GM12874 (cell line): ENCODE data around the gene TXNL4A.

Experiments
- CTCF ChIP-seq: IDR thresholded peaks from 2 replicates; pipeline ENCODE4 v1.5.1; 2011; ENCODE audit warnings: low read depth, mild to moderate bottlenecking, control low read depth, low read length, moderate library complexity; ENCODE audit not compliant: insufficient read depth

TXNL4A gene

GRCh38 chr18:79932907-79933306, 55.5 kb downstream of the TXNL4A start:
- no peak for TF ChIP-seq CTCF

GRCh38 chr18:79931475-79931874, 56.9 kb downstream of the TXNL4A start:
- no peak for TF ChIP-seq CTCF

GRCh38 chr18:79930020-79930642, 58.2 kb downstream of the TXNL4A start:
- no peak for TF ChIP-seq CTCF

GRCh38 chr18:79928563-79928960, 59.8 kb downstream of the TXNL4A start:
- no peak for TF ChIP-seq CTCF

GRCh38 chr18:79927607-79928562, 60.5 kb downstream of the TXNL4A start:
- no peak for TF ChIP-seq CTCF

GRCh38 chr18:79926715-79927606, 61.4 kb downstream of the TXNL4A start:
- TF ChIP-seq CTCF = no peak

- TF ChIP-seq CTCF = no peak
Observed at GRCh38 chr18:79926306-79926705, 62.1 kb downstream of the TXNL4A start.
